ENCODE data around the gene C22orf42.

DNA sequence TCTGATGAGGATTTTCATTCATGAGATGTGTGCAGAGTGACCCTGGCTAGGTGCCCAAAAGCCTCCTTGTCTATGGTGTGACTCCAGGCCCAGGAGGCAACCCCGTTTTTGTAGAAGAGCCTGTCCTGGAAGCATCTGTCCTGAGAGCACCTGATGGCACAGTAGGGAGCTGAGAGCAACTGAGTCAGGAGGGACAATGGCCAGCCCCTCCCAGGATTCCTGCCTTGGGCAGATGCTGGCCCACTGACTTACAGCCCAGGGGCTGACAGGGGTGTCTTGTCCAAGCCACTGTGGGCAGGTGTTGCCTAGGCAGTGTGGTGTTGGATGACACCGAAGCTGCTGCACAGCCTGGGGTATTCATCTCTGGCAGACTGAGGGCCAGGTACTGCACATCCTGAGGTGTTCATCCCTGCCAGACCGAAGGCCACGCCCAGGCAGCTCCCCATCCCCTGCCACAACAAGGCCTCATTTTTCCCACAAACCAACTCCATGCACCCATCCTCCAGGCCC lies 48.9 kb upstream of the C22orf42 start:
- TF ChIP-seq EZH2phosphoT487 (IDR thresholded peaks at IDR 0.05; ENCODE audit: low read depth), result no peak
- TF ChIP-seq, protein P1, sequence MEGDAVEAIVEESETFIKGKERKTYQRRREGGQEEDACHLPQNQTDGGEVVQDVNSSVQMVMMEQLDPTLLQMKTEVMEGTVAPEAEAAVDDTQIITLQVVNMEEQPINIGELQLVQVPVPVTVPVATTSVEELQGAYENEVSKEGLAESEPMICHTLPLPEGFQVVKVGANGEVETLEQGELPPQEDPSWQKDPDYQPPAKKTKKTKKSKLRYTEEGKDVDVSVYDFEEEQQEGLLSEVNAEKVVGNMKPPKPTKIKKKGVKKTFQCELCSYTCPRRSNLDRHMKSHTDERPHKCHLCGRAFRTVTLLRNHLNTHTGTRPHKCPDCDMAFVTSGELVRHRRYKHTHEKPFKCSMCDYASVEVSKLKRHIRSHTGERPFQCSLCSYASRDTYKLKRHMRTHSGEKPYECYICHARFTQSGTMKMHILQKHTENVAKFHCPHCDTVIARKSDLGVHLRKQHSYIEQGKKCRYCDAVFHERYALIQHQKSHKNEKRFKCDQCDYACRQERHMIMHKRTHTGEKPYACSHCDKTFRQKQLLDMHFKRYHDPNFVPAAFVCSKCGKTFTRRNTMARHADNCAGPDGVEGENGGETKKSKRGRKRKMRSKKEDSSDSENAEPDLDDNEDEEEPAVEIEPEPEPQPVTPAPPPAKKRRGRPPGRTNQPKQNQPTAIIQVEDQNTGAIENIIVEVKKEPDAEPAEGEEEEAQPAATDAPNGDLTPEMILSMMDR (IDR thresholded peaks at IDR 0.05; ENCODE audit: low read depth, low read length), result no peak

All from OCI-LY3 (cell line).